Keratinocyte (primary cell): ENCODE data around the gene PSMB2.

ENCODE experiments used
- CTCF ChIP-seq, 3 experiments: IDR thresholded peaks in 1 of 3; conservative IDR thresholded peaks in 1 of 3; optimal IDR thresholded peaks in 1 of 3; 2 replicates in 2 of 3; 3 replicates in 1 of 3; pipeline versions ENCODE3 to v1.5.1; 2011; ENCODE audit warnings: low read length in 3 of 3, mild to moderate bottlenecking in 3 of 3, moderate library complexity in 2 of 3, control low read depth in 1 of 3, inconsistent platforms in 1 of 3; ENCODE audit not compliant: insufficient read depth in 2 of 3; ENCODE audit errors: extremely low read depth in 1 of 3
- EZH2 ChIP-seq: IDR thresholded peaks from one replicate; pipeline ENCODE4 v1.6.1; 2012; ENCODE audit warnings: inconsistent platforms, mild to moderate bottlenecking, low read length, moderate library complexity

GRCh38 chr1:35554266-35555211 lies 86.8 kb downstream of the PSMB2 start:
- no peak for TF ChIP-seq CTCF (optimal IDR thresholded peaks at IDR 0.05 in 1 of 3, IDR thresholded peaks at IDR 0.05 in 1 of 3, conservative IDR thresholded peaks at IDR 0.05 in 1 of 3; ENCODE audit: extremely low read depth in 1 of 3, insufficient read depth in 2 of 3, low read length in 3 of 3)
- TF ChIP-seq EZH2 = no peak
